PFSK-1 (cell line): ENCODE measurements around the gene CHRNB2.
A peak's percentile ranks its signal among the peaks of the same experiment; 100 is the strongest.

Experiments used
- FOXP2 ChIP-seq: optimal IDR thresholded peaks from 2 replicates; pipeline ENCODE3; 2011; ENCODE audit warnings: borderline replicate concordance, control low read depth, inconsistent platforms; ENCODE audit not compliant: insufficient read depth; ENCODE audit errors: extremely low read length, extremely low read depth
- POLR2AphosphoS5 ChIP-seq: IDR thresholded peaks from 2 replicates; pipeline ENCODE4 v1.6.1; 2012; ENCODE audit warnings: low read depth, mild to moderate bottlenecking, control low read depth, low read length, moderate library complexity
- SIN3A ChIP-seq: IDR thresholded peaks from 2 replicates; pipeline ENCODE4 v1.6.1; 2012; ENCODE audit warnings: mild to moderate bottlenecking, low read length, moderate library complexity, borderline replicate concordance; ENCODE audit not compliant: insufficient read depth
- TAF1 ChIP-seq: IDR thresholded peaks from 2 replicates; pipeline ENCODE4 v1.6.1; 2012; ENCODE audit warnings: low read length, control low read depth, borderline replicate concordance; ENCODE audit not compliant: insufficient read depth
- TF ChIP-seq, protein P1 (sequence below), 2 experiments: IDR thresholded peaks; 2 replicates each; pipeline versions ENCODE4 v1.6.1 to v1.8.0; 2011 to 2012; ENCODE audit warnings: low read depth in 2 of 2, low read length in 2 of 2, control low read depth in 1 of 2, inconsistent platforms in 1 of 2, mild to moderate bottlenecking in 1 of 2, moderate library complexity in 1 of 2; ENCODE audit not compliant: insufficient read depth in 1 of 2

CHRNB2 gene

DNA sequence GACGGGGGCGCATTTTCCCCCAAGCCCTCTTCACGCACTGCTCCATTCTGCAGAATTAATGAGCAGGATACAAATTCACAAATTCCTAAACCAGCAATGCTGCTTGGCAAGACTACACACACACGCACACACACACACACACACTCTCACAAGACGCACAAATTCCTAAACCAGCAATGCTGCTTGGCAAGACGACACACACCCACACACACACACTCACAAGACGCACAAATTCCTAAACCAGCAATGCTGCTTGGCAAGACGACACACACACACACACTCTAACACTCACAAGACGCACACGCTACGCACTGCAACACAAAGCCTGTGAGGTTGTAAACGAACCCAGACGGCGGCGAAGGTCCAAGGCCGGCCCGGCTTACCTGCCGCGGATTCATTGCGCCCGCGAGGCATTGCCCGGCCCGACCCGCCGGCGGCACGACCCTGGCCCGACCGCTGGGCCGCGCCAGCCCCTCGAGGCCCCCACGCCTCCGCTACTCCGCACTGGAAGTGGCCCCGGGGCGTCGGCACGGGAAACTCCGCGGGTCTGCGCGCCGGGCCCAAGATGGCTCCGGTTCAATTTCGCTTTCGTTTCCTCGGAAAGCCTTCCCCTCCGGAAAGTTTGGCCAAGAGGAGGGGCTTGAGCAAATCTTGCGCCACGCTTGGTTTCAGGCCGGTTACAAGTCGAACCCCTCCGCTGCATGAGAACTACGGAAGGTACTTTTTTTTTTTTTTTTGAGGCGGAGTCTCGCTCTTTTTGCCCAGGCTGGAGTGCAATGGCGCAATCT lies 40.2 kb downstream of the CHRNB2 start, which contains the start of gene ADAR:
Gene ADAR (minus strand): TSS at position 578 of the 788 bp plus-strand sequence. CDS start 180 bp downstream, at position 398.
- TF ChIP-seq POLR2AphosphoS5 = peak; percentile 46; the same call in 1 of the 2 replicates
- TF ChIP-seq, protein P1, sequence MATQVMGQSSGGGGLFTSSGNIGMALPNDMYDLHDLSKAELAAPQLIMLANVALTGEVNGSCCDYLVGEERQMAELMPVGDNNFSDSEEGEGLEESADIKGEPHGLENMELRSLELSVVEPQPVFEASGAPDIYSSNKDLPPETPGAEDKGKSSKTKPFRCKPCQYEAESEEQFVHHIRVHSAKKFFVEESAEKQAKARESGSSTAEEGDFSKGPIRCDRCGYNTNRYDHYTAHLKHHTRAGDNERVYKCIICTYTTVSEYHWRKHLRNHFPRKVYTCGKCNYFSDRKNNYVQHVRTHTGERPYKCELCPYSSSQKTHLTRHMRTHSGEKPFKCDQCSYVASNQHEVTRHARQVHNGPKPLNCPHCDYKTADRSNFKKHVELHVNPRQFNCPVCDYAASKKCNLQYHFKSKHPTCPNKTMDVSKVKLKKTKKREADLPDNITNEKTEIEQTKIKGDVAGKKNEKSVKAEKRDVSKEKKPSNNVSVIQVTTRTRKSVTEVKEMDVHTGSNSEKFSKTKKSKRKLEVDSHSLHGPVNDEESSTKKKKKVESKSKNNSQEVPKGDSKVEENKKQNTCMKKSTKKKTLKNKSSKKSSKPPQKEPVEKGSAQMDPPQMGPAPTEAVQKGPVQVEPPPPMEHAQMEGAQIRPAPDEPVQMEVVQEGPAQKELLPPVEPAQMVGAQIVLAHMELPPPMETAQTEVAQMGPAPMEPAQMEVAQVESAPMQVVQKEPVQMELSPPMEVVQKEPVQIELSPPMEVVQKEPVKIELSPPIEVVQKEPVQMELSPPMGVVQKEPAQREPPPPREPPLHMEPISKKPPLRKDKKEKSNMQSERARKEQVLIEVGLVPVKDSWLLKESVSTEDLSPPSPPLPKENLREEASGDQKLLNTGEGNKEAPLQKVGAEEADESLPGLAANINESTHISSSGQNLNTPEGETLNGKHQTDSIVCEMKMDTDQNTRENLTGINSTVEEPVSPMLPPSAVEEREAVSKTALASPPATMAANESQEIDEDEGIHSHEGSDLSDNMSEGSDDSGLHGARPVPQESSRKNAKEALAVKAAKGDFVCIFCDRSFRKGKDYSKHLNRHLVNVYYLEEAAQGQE (IDR thresholded peaks at IDR 0.05; ENCODE audit: insufficient read depth in 1 of 2, low read depth in 2 of 2, low read length in 2 of 2) = no peak
- TF ChIP-seq SIN3A = peak; percentile 70; the same call in 1 of the 2 replicates
- peak; percentile 68; the same call in 1 of the 2 replicates for TF ChIP-seq TAF1
- no peak for TF ChIP-seq FOXP2

DNA sequence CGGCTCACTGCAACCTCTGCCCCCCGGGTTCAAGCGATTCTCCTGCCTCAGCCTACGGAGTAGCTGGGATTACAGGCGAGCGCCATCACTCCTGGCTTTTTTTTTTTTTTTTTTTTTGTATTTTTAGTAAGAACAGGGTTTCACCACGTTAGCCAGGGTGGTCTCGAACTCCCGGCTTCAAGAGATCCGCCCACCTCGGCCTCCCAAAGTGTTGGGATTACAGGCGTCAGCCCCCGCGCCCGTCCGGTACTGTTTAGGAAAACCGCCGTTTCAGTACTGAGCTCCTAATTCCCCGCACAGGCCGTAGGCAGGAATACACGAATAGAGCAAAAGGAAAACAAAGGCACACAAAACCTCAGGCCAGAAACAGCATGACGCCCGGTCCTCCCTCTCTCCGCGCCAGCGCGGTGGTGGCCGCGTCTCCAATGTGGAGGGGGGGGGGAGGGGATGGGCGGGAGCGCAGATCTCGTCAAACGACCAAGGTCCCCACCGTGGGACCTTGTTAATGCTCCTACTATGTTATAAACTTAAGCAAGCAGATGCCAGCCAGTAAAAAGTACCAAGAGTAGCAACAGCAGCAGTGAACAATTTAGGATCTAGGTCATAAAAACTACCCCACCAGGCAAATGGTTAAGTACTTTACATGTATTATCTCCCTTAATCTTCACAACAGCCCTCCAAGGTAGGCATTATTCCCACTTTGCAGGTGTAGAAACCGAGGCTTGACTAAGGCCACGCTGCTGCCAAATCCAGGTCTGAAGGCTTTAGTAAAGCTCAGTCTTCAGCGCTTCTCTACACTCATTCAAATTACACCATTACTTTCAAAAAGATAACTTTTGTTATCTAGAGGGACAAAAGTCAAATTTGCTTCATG lies 41.1 kb downstream of the CHRNB2 start:
- TF ChIP-seq, protein P1 (IDR thresholded peaks at IDR 0.05; ENCODE audit: insufficient read depth in 1 of 2, low read depth in 2 of 2, low read length in 2 of 2) = no peak

DNA sequence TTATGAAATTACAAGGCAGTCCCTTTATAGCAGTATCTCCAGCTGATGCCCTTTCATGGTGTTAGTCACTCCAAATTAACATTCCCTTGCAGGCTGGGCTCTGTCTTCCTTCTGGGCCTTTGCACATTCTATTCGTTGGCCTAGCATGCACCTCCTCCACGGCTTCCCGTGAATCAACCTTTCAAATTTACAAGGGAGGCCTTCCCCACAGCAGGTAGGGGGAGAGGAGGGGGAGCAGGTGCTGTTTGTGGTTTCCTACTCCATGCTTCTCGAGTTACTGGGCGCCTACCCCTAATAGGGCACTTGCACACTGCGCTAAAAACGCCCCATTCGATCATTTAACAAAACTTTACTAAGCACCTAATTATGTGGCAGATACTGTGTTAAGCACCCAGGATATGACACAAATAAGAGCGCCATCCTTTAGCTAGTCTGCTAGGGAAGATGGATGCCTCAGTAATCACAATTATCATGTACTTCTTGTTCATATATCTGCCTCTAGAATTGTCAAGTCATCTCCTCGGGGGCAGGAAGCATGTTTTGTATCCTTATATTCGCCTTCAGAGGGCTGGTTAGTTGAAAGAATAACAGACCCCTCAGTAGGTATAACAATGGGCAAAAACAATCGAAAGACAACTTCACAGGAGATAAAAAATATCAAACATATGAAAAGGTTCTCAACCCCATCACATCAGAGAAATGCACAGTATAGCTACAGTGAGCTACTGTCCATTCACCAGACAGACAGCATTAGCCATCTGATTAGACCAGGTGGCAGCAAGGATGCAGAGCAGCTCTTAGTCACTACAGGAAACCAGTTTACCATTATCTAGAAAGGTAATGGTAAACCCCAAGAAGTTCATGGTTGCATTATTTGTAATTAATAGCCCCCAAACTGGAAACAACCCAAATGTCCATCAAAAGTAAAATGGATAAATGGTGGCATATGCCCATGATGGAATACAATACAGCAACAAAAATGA lies 42.1 kb downstream of the CHRNB2 start:
- no peak for TF ChIP-seq TAF1
- TF ChIP-seq, protein P1 (IDR thresholded peaks at IDR 0.05; ENCODE audit: insufficient read depth in 1 of 2, low read depth in 2 of 2, low read length in 2 of 2) = no peak
- no peak for TF ChIP-seq FOXP2
- TF ChIP-seq SIN3A = no peak
- no peak for TF ChIP-seq POLR2AphosphoS5

DNA sequence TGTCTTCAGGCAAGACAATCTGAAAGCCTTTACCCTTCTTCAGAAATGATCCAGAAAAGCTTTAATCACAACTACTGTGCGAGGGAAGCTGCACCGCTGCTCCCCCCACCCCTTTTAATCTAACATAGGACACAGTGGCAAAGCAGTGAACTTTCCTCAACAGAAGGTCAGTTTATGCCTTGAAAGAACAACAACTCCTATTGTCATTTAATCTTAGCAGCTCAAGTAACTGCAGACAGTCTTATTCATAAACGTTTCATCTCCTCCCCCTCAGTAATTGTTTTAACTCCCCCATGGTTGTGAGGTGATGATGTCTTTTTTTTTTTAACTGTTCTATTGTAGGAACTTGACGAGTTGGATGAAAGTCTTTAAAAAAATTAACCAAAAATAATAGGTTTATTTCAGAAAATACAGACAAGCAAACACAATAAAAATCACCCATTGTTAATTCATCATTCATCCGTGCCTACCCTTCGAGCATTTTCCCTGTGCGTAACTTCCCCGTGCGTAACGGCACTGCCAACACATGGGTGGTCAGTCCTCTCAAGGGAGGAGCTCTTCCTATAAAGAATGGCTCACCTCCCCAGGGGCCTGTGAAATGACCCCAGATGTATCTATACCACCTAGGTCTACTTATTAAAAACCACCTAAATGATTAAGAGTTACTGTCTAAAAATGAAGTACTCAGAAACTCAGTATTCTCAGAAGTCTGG lies 43.7 kb downstream of the CHRNB2 start:
- TF ChIP-seq, protein P1 (IDR thresholded peaks at IDR 0.05; ENCODE audit: insufficient read depth in 1 of 2, low read depth in 2 of 2, low read length in 2 of 2) = no peak
- TF ChIP-seq TAF1 (no peak), FOXP2 (no peak), POLR2AphosphoS5 (no peak), SIN3A (no peak)
